Measurements from ENCODE around the gene NT5DC1. TPM values are rescaled to one million over a fixed set of nuclear protein-coding genes. Genes with fewer than 3 reads are reported as not detected.

The NT5DC1 gene
- total RNA-seq, 4 donors from 2014 or later: 2.6 to 37.8 (median 6.5) TPM

DNA sequence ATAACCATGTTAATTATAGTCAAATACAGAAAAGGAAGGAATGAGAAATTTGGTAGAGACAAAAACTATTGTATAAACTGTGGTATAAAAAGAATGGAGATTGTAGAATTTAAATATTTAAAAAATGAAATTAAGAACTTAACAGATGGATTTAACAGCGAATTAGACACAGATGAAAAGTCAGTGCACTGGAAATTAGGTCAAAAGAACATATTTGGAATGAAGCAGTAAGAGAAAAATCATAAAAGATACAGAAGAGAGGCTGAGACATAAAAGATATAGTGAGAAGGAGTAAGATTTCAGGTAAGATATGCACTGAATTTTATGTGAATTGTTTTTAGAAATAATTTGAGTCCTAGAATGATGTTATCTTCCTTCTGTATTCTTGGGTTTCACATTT is 139.2 kb downstream of the NT5DC1 start:
- Histone ChIP-seq H3K9me3 (no peaks in the 10 kb centered on the region), H3K27me3 (no peaks in the 10 kb centered on the region), H3K4me1 (no peaks in the 10 kb centered on the region), H3K27ac (no peak overlapping the region), H3K4me3 (no peak overlapping the region), H3K36me3 (no peaks in the 10 kb centered on the region)
- no peak for DNase-seq
- TF ChIP-seq, protein P1, sequence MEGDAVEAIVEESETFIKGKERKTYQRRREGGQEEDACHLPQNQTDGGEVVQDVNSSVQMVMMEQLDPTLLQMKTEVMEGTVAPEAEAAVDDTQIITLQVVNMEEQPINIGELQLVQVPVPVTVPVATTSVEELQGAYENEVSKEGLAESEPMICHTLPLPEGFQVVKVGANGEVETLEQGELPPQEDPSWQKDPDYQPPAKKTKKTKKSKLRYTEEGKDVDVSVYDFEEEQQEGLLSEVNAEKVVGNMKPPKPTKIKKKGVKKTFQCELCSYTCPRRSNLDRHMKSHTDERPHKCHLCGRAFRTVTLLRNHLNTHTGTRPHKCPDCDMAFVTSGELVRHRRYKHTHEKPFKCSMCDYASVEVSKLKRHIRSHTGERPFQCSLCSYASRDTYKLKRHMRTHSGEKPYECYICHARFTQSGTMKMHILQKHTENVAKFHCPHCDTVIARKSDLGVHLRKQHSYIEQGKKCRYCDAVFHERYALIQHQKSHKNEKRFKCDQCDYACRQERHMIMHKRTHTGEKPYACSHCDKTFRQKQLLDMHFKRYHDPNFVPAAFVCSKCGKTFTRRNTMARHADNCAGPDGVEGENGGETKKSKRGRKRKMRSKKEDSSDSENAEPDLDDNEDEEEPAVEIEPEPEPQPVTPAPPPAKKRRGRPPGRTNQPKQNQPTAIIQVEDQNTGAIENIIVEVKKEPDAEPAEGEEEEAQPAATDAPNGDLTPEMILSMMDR (IDR thresholded peaks at IDR 0.05): no peak
- TF ChIP-seq POLR2A (IDR thresholded peaks at IDR 0.05): no peak
- intact Hi-C loops (cut with DNase I; ENCODE audit: low total_unique reads): no loop called here

DNA sequence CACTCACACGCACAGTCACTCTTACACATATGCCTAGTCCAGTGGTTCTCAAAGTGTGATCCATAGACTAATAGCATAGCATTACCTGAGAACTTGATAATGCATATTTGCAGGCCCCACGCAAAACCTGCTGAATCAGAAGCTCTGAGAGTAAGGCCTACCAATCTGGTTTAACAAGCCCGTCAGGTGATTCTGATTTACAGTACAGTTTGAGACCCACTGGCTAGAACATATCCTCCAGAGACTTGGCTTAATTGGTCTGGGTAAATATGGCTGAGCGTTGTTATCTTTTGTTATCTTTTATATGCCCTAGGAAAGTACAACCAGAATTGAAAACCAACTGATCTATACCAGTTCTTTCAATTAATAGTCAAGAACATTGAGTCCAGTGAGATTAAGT is 143.6 kb downstream of the NT5DC1 start:
- no peaks in the 10 kb centered on the region for H3K4me1 ChIP-seq
- H3K27ac ChIP-seq: no peak overlapping the region
- H3K4me3 ChIP-seq: no peak overlapping the region
- intact Hi-C loops (cut with DNase I; ENCODE audit: low total_unique reads): no loop called here
- TF ChIP-seq, protein P1 (IDR thresholded peaks at IDR 0.05): no peak
- no peak for TF ChIP-seq POLR2A (IDR thresholded peaks at IDR 0.05)
- DNase-seq: no peak
- no peaks in the 10 kb centered on the region for H3K36me3 ChIP-seq
- H3K27me3 ChIP-seq: no peaks in the 10 kb centered on the region
- no peaks in the 10 kb centered on the region for H3K9me3 ChIP-seq

DNA sequence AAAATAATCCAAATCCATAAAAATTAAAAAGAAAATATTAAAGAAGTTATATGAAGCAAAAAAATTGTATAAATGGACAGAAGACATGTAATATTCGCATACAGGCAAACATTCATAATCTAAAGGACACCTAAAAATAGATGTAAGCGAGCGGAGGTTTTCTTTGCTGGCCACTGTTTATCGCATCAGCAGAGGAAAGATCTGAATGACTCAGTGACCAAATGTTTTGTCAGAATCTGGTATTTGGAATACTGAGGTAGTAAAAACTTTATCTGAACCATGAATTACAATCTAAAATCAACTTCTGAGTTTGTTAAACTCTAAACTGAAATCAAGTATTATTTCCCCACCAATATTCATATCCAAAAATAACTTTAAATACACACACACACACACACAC is 145.4 kb downstream of the NT5DC1 start:
- H3K27me3 ChIP-seq: no peaks in the 10 kb centered on the region
- intact Hi-C loops (cut with DNase I; ENCODE audit: low total_unique reads): no loop called here
- H3K4me3 ChIP-seq: no peak overlapping the region
- no peaks in the 10 kb centered on the region for H3K9me3 ChIP-seq
- no peak overlapping the region for H3K27ac ChIP-seq
- no peak for DNase-seq
- TF ChIP-seq, protein P1 (IDR thresholded peaks at IDR 0.05): no peak
- TF ChIP-seq POLR2A (IDR thresholded peaks at IDR 0.05): no peak
- peaks cover 0 to 11% of the 10 kb centered on the region in 2 donors for H3K4me1 ChIP-seq
- H3K36me3 ChIP-seq: no peaks in the 10 kb centered on the region

DNA sequence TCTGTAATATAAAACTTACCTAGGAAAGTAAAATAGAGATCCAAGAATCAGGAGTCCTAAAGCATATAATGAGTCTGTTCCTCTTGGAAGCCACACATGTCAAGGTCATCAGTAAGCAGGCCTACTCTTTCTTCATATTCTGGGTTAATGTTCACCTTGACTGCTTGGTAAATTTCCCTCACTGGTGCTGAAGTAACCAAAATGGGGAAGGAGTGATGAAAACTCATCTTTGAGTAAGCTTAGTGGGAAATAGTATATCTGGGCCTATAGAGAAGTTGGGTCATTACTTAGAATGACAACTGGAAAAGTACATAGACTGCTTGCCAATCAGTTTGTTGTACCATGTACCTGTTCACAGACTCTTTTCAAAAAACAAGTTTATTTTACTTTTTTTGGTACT is 146.6 kb downstream of the NT5DC1 start:
- peaks cover 0 to 11% of the 10 kb centered on the region in 2 donors for H3K4me1 ChIP-seq
- no peaks in the 10 kb centered on the region for H3K27me3 ChIP-seq
- no peak overlapping the region for H3K27ac ChIP-seq
- TF ChIP-seq, protein P1 (IDR thresholded peaks at IDR 0.05): no peak
- TF ChIP-seq POLR2A (IDR thresholded peaks at IDR 0.05): no peak
- no peak for DNase-seq
- H3K36me3 ChIP-seq: no peaks in the 10 kb centered on the region
- H3K9me3 ChIP-seq: no peaks in the 10 kb centered on the region
- H3K4me3 ChIP-seq: no peak overlapping the region
- intact Hi-C loops (cut with DNase I; ENCODE audit: low total_unique reads): no loop called here

DNA sequence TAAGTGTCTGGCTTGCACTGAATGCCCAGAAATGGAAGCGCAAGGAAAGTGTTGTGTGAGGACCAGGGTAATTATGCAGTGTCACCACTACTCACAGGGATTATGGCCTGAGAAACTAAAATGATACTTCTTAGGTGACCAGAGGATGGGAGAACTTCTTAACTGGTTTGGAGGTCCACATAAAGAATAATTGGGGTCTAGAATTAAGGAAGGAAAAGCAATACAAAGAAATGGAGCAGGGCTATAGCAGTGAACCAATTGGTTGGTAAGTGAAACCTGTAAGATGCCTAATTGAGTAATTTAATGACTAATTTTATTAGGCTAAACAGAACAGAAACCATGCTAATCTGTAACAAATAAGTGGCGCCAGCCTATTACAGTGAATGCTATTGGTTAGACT is 147.9 kb downstream of the NT5DC1 start:
- no peaks in the 10 kb centered on the region for H3K9me3 ChIP-seq
- intact Hi-C loops (cut with DNase I; ENCODE audit: low total_unique reads): no loop called here
- no peak for DNase-seq
- H3K36me3 ChIP-seq: no peaks in the 10 kb centered on the region
- no peaks in the 10 kb centered on the region for H3K27me3 ChIP-seq
- no peak overlapping the region for H3K4me3 ChIP-seq
- peaks cover 0 to 11% of the 10 kb centered on the region in 2 donors for H3K4me1 ChIP-seq
- TF ChIP-seq POLR2A (IDR thresholded peaks at IDR 0.05): no peak
- TF ChIP-seq, protein P1 (IDR thresholded peaks at IDR 0.05): no peak
- no peak overlapping the region for H3K27ac ChIP-seq
